RWPE2 (cell line): ENCODE measurements around the gene FIBCD1.

Experiments
- ATAC-seq: fragments of 200-7000 bp; cut with Tn5 transposase; 3 replicates; pipeline ENCODE4 v1.9.1; 2021; ENCODE audit warnings: low read depth
- DNase-seq: peaks from one replicate; pipeline ENCODE4 v3.0.0-alpha.2; 2020; ENCODE audit warnings: low spot score
- H3K27ac ChIP-seq: fragments of 450-650 bp; 2 replicates; pipeline ENCODE4 v1.5.1; 2017; ENCODE audit warnings: mild to moderate bottlenecking; ENCODE audit not compliant: poor library complexity, severe bottlenecking
- H3K27me3 ChIP-seq: fragments of 250-450 bp; sonication (Bioruptor Pico); 2 replicates; pipeline ENCODE4 v1.5.1; 2021; ENCODE audit warnings: mild to moderate bottlenecking, moderate library complexity; ENCODE audit not compliant: insufficient read depth, poor library complexity, severe bottlenecking
- H3K36me3 ChIP-seq: fragments of 250-450 bp; sonication (Bioruptor Pico); 2 replicates; pipeline ENCODE4 v1.5.1; 2020; ENCODE audit warnings: low read depth, mild to moderate bottlenecking, moderate library complexity
- H3K4me1 ChIP-seq: fragments of 250-450 bp; sonication (Bioruptor Pico); 2 replicates; pipeline ENCODE4 v1.5.1; 2021; ENCODE audit warnings: mild to moderate bottlenecking, moderate library complexity; ENCODE audit not compliant: insufficient read depth, poor library complexity, severe bottlenecking
- H3K4me3 ChIP-seq: fragments of 250-450 bp; sonication (Bioruptor Pico); 2 replicates; pipeline ENCODE4 v1.5.1; 2021; ENCODE audit warnings: mild to moderate bottlenecking, moderate library complexity; ENCODE audit not compliant: severe bottlenecking
- H3K9me3 ChIP-seq: fragments of 250-450 bp; sonication (Bioruptor Pico); 2 replicates; pipeline ENCODE4 v1.5.1; 2021; ENCODE audit warnings: mild to moderate bottlenecking, moderate library complexity; ENCODE audit not compliant: severe bottlenecking
- CTCF ChIP-seq: fragments of 450-650 bp; IDR thresholded peaks from one replicate; pipeline ENCODE4 v1.5.1; 2017; ENCODE audit warnings: mild to moderate bottlenecking, moderate library complexity; ENCODE audit not compliant: poor library complexity, severe bottlenecking

The FIBCD1 gene

DNA sequence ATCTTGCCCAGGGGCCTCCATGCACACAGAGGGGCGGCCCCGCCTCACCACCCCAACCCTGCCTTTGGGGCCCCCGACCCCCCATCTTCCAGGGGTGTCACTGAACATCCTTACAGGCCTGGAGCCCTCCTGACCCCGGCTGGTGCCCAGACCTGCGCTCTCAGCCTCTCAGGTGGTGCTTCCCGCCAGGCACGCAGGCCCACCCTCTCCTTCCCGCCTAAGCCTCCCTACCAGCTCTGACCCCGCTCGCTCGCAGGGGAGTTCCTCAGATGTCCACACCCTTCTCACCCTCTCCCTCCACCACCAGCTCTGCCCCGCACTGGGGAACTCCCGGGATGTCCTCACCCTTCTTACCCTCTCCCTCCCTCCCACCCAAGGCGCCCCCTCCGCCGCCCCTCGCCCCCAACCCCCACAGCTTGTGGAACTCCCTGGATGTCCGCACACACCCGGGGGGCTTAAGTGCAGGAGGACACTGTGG is 30.1 kb downstream of the FIBCD1 start:
- DNase-seq (no peak), ATAC-seq (no peak)
- Histone ChIP-seq H3K4me1 (no peaks in the 10 kb centered on the region), H3K27ac (no peak overlapping the region), H3K36me3 (no peaks in the 10 kb centered on the region), H3K9me3 (no peaks in the 10 kb centered on the region), H3K27me3 (no peaks in the 10 kb centered on the region), H3K4me3 (no peak overlapping the region)
- no peak for TF ChIP-seq CTCF

- DNase-seq, result no peak
- Histone ChIP-seq H3K4me3 (no peak overlapping the region), H3K27me3 (no peaks in the 10 kb centered on the region), H3K9me3 (no peaks in the 10 kb centered on the region), H3K36me3 (no peaks in the 10 kb centered on the region), H3K4me1 (no peaks in the 10 kb centered on the region), H3K27ac (no peak overlapping the region)
- TF ChIP-seq CTCF, result no peak
- ATAC-seq, result peak; percentile 51; the same call in 1 of the 3 replicates
Measured at GRCh38 chr9:130908146-130908877, 30.7 kb downstream of the FIBCD1 start.

DNA sequence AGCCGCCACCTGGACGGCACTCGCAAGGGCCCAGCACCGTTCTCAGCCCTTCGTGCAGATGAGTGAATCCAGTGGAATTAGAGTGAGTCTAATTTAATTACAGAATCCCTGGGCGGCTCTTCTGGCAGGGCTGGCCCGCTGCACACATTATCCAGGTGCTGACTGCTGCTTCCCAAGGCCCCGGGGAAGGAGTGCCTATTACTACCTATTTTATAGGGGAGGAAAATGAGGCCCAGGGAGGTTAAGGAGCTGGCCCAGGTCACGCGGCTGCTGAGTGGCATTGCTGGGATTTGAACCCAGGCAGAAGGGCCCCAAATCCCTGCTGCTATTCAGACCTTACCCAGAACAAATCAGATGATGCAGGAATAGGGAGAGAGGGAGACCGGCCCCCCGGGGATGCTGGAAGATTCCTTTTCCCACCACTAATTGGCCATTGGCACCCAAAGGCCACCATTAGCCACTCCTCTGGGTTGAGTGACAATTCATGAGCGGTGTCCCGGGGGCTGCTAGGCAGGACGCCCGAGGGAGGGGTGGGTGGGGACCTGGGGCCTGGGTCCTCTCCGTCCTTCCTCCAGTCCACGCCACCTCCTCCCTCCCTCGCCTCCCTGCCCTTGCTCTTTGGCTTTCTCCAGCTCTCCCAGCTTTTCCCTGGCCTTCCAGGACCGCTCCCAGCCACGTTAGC is 32.2 kb downstream of the FIBCD1 start:
- no peak overlapping the region for H3K27ac ChIP-seq
- ATAC-seq (no peak), DNase-seq (no peak)
- no peaks in the 10 kb centered on the region for H3K4me1 ChIP-seq
- H3K36me3 ChIP-seq, result no peaks in the 10 kb centered on the region
- no peak for TF ChIP-seq CTCF
- no peaks in the 10 kb centered on the region for H3K9me3 ChIP-seq
- no peaks in the 10 kb centered on the region for H3K27me3 ChIP-seq
- H3K4me3 ChIP-seq, result no peak overlapping the region

- ATAC-seq, result no peak
- no peaks in the 10 kb centered on the region for H3K36me3 ChIP-seq
Measured at GRCh38 chr9:130905902-130906734, 32.9 kb downstream of the FIBCD1 start.

More at GRCh38 chr9:130905902-130906734, 32.9 kb downstream of the FIBCD1 start:
- Histone ChIP-seq H3K27ac (no peak overlapping the region), H3K4me1 (no peaks in the 10 kb centered on the region), H3K4me3 (no peak overlapping the region), H3K27me3 (no peaks in the 10 kb centered on the region), H3K9me3 (peaks cover 3% of the 10 kb centered on the region)
- no peak for TF ChIP-seq CTCF
- DNase-seq, result no peak
